H9 (cell line): ENCODE results near the gene GPR176. TPM values are rescaled to one million over a fixed set of nuclear protein-coding genes. Genes with fewer than 3 reads are reported as not detected.

ENCODE experiments used
- DNase-seq: peaks from one replicate; pipeline ENCODE4 v3.0.0-alpha.2; 2017
- H2AFZ ChIP-seq: one replicate; pipeline ENCODE4 v1.6.1; 2013; ENCODE audit warnings: mild to moderate bottlenecking, low read length, control low read depth, moderate library complexity
- H2AK5ac ChIP-seq: 2 replicates; pipeline ENCODE4 v1.6.1; 2013; ENCODE audit warnings: low read length, control low read depth, mixed read lengths; ENCODE audit not compliant: insufficient read length
- H2BK120ac ChIP-seq: one replicate; pipeline ENCODE4 v1.6.1; 2013; ENCODE audit warnings: low read depth, mild to moderate bottlenecking, low read length, control low read depth, inconsistent platforms; ENCODE audit not compliant: poor library complexity, severe bottlenecking
- H2BK12ac ChIP-seq: 2 replicates; pipeline ENCODE4 v1.6.1; 2013; ENCODE audit warnings: low read length, control low read depth, mixed read lengths, low read depth; ENCODE audit not compliant: insufficient read length
- H2BK15ac ChIP-seq: 2 replicates; pipeline ENCODE4 v1.6.1; 2013; ENCODE audit warnings: low read depth, low read length, control low read depth
- H2BK20ac ChIP-seq: one replicate; pipeline ENCODE4 v1.6.1; 2013; ENCODE audit warnings: low read depth, mild to moderate bottlenecking, low read length, control low read depth, inconsistent platforms; ENCODE audit not compliant: poor library complexity, severe bottlenecking
- H2BK5ac ChIP-seq: 2 replicates; pipeline ENCODE4 v1.6.1; 2013; ENCODE audit warnings: low read length, control low read depth, mixed read lengths; ENCODE audit not compliant: insufficient read length
- H3K14ac ChIP-seq: 2 replicates; pipeline ENCODE4 v1.6.1; 2013; ENCODE audit warnings: low read length, control low read depth; ENCODE audit not compliant: insufficient read depth
- H3K18ac ChIP-seq: 2 replicates; pipeline ENCODE4 v1.6.1; 2013; ENCODE audit warnings: low read depth, mild to moderate bottlenecking, mixed read lengths, low read length, control low read depth; ENCODE audit not compliant: insufficient read length
- H3K23ac ChIP-seq: 2 replicates; pipeline ENCODE4 v1.6.1; 2013; ENCODE audit warnings: low read length, control low read depth, mixed read lengths, low read depth; ENCODE audit not compliant: insufficient read length
- H3K23me2 ChIP-seq: 2 replicates; pipeline ENCODE4 v1.6.1; 2013; ENCODE audit warnings: low read depth, mild to moderate bottlenecking, mixed read lengths, low read length, control low read depth; ENCODE audit not compliant: insufficient read length, poor library complexity, severe bottlenecking
- H3K27ac ChIP-seq: 2 replicates; pipeline ENCODE4 v1.5.1; 2013; ENCODE audit warnings: low read length, control low read depth, mixed read lengths, low read depth; ENCODE audit not compliant: insufficient read length
- H3K27me3 ChIP-seq: 2 replicates; pipeline ENCODE4 v1.6.1; 2013; ENCODE audit warnings: low read length, control low read depth, inconsistent platforms; ENCODE audit not compliant: insufficient read depth
- H3K4ac ChIP-seq: 2 replicates; pipeline ENCODE4 v1.6.1; 2013; ENCODE audit warnings: low read depth, mild to moderate bottlenecking, control low read depth, inconsistent platforms, low read length, moderate library complexity
- H3K4me1 ChIP-seq: 2 replicates; pipeline ENCODE4 v1.6.1; 2013; ENCODE audit warnings: low read length, control low read depth, inconsistent platforms; ENCODE audit not compliant: insufficient read depth
- H3K4me2 ChIP-seq: 2 replicates; pipeline ENCODE4 v1.6.1; 2013; ENCODE audit warnings: low read length, control low read depth, mixed read lengths; ENCODE audit not compliant: insufficient read length, insufficient read depth
- H3K56ac ChIP-seq: 2 replicates; pipeline ENCODE4 v1.6.1; 2013; ENCODE audit warnings: low read depth, mild to moderate bottlenecking, mixed read lengths, low read length, control low read depth; ENCODE audit not compliant: insufficient read length
- H3K79me1 ChIP-seq: 2 replicates; pipeline ENCODE4 v1.6.1; 2013; ENCODE audit warnings: low read depth, mild to moderate bottlenecking, moderate library complexity, low read length, control low read depth, inconsistent platforms; ENCODE audit not compliant: insufficient read depth, poor library complexity, severe bottlenecking
- H3K79me2 ChIP-seq: 2 replicates; pipeline ENCODE4 v1.6.1; 2013; ENCODE audit warnings: low read length, control low read depth, inconsistent platforms; ENCODE audit not compliant: insufficient read depth
- H3K9ac ChIP-seq: 2 replicates; pipeline ENCODE4 v1.6.1; 2013; ENCODE audit warnings: low read length, control low read depth, mixed read lengths; ENCODE audit not compliant: insufficient read length; ENCODE audit errors: extremely low read depth
- H3K9me3 ChIP-seq: one replicate; pipeline ENCODE4 v1.6.1; 2013; ENCODE audit warnings: low read depth, low read length, inconsistent platforms; ENCODE audit not compliant: control insufficient read depth
- H3T11ph ChIP-seq: one replicate; pipeline ENCODE4 v1.6.1; 2013; ENCODE audit warnings: mild to moderate bottlenecking, low read length, control low read depth, inconsistent platforms
- H4K20me1 ChIP-seq: one replicate; pipeline ENCODE4 v1.6.1; 2013; ENCODE audit not compliant: control insufficient read depth, insufficient read length, insufficient read depth
- H4K5ac ChIP-seq: 2 replicates; pipeline ENCODE4 v1.6.1; 2013; ENCODE audit warnings: low read depth, mild to moderate bottlenecking, mixed read lengths, low read length, control low read depth; ENCODE audit not compliant: insufficient read length
- H4K8ac ChIP-seq: replicated peaks from 2 replicates; pipeline ENCODE4 v1.6.1; 2013; ENCODE audit warnings: low read length, control low read depth, mixed read lengths, low read depth; ENCODE audit not compliant: insufficient read length
- H4K91ac ChIP-seq: 2 replicates; pipeline ENCODE4 v1.6.1; 2013; ENCODE audit warnings: low read depth, mild to moderate bottlenecking, moderate library complexity, mixed read lengths, low read length, control low read depth; ENCODE audit not compliant: insufficient read length
- H3K27ac Mint-ChIP-seq, 3 experiments: 2 replicates in 2 of 3; 3 replicates in 1 of 3; pipeline ENCODE4 v1.8.0; 2020 to 2021; ENCODE audit warnings: mixed read lengths in 3 of 3, mild to moderate bottlenecking in 1 of 3, moderate library complexity in 1 of 3
- H3K27me3 Mint-ChIP-seq: 2 replicates; pipeline ENCODE4 v1.8.0; 2021; ENCODE audit warnings: low read depth, mild to moderate bottlenecking, moderate library complexity, mixed read lengths
- H3K36me3 Mint-ChIP-seq, 3 experiments: 2 replicates in 2 of 3; 3 replicates in 1 of 3; pipeline ENCODE4 v1.8.0; 2020 to 2021; ENCODE audit warnings: low read depth in 3 of 3, mixed read lengths in 3 of 3; ENCODE audit not compliant: insufficient read depth in 1 of 3
- H3K4me1 Mint-ChIP-seq, 2 experiments: 2 replicates each; pipeline ENCODE4 v1.8.0; 2020; ENCODE audit warnings: mixed read lengths in 2 of 2
- H3K4me3 Mint-ChIP-seq, 2 experiments: 2 replicates in 1 of 2; 3 replicates in 1 of 2; pipeline ENCODE4 v1.8.0; 2020 to 2021; ENCODE audit warnings: mild to moderate bottlenecking in 2 of 2, mixed read lengths in 2 of 2, moderate library complexity in 1 of 2
- H3K9me3 Mint-ChIP-seq, 2 experiments: 2 replicates in 1 of 2; 3 replicates in 1 of 2; pipeline ENCODE4 v1.8.0; 2020; ENCODE audit warnings: mild to moderate bottlenecking in 2 of 2, mixed read lengths in 2 of 2, moderate library complexity in 1 of 2
- WGBS: extraction: QIAGEN DNeasy Blood & Tissue Kit; methylation state at CpG from one replicate; pipeline ENCODE4 v1.1.7; 2013; ENCODE audit warnings: missing lambda C conversion rate, low lambda C conversion rate, mixed read lengths; ENCODE audit not compliant: insufficient read length; ENCODE audit errors: extremely low coverage; 5-methylcytosine and 5-hydroxymethylcytosine counted together
- total RNA-seq: library from RNA; stranded (reverse); gene quantifications from 2 replicates; pipeline ENCODE4 v1.2.1, GENCODE V29; 2021
- TF ChIP-seq, protein P1 (sequence below): fragments of 200-600 bp; sonication (generic); conservative IDR thresholded peaks from 3 replicates; pipeline ENCODE4 v1.8.0; 2021; ENCODE audit warnings: antibody characterized with exemption, mild to moderate bottlenecking

The GPR176 gene
- total RNA-seq, 1 experiment from 2014 or later = 132 TPM

DNA sequence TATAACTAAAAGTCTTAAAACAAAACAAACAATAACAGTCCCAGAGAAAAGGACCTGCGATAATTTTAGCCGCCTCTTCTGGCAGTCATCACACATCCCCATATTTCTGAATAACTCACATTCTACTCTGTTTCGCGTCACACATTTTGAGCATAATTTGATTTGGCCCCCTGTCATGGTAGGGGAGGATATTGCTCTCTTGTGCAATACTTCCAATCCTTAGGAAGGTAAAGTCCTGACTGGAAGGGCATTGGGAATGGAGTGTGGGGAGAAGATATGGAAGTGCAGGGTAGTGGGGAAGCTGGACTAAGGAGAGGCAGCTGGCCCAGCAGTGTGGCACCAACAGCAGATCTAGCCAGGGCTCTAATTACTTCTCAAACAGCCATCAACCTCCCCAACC lies 126.1 kb downstream of the GPR176 start:
- Histone ChIP-seq H3K4me2 (no peak overlapping the region), H3K23ac (no peak overlapping the region), H2AK5ac (no peak overlapping the region), H2BK12ac (no peak overlapping the region), H4K20me1 (no peaks in the 10 kb centered on the region), H3K14ac (no peak overlapping the region), H3K9me3 (no peaks in the 10 kb centered on the region), H4K91ac (no peak overlapping the region), H3K79me1 (no peaks in the 10 kb centered on the region), H3K27me3 (no peaks in the 10 kb centered on the region), H3K23me2 (no peaks in the 10 kb centered on the region), H3K18ac (no peak overlapping the region), H3K9ac (no peak overlapping the region), H3K56ac (no peak overlapping the region), H2BK15ac (no peak overlapping the region), H3T11ph (no peak overlapping the region), H3K27ac (no peak overlapping the region), H3K4me1 (peaks cover 2% of the 10 kb centered on the region; the same call in 1 of the 2 replicates), H2AFZ (no peak overlapping the region), H3K79me2 (no peaks in the 10 kb centered on the region), H2BK120ac (no peak overlapping the region), H4K8ac (no peak overlapping the region), H2BK20ac (no peak overlapping the region), H2BK5ac (no peak overlapping the region), H3K4ac (no peak overlapping the region), H4K5ac (no peak overlapping the region)
- no CpG with 5 or more reads among the region's 4 CpGs for WGBS
- H3K27ac Mint-ChIP-seq = peak overlapping the region in 1 of 3 experiments; percentile 16; a peak in 2 of 7 replicates
- no peak for DNase-seq
- peaks cover 47 to 48% of the 10 kb centered on the region in 2 experiments for H3K4me1 Mint-ChIP-seq
- TF ChIP-seq, protein P1, sequence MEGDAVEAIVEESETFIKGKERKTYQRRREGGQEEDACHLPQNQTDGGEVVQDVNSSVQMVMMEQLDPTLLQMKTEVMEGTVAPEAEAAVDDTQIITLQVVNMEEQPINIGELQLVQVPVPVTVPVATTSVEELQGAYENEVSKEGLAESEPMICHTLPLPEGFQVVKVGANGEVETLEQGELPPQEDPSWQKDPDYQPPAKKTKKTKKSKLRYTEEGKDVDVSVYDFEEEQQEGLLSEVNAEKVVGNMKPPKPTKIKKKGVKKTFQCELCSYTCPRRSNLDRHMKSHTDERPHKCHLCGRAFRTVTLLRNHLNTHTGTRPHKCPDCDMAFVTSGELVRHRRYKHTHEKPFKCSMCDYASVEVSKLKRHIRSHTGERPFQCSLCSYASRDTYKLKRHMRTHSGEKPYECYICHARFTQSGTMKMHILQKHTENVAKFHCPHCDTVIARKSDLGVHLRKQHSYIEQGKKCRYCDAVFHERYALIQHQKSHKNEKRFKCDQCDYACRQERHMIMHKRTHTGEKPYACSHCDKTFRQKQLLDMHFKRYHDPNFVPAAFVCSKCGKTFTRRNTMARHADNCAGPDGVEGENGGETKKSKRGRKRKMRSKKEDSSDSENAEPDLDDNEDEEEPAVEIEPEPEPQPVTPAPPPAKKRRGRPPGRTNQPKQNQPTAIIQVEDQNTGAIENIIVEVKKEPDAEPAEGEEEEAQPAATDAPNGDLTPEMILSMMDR = no peak
- no peak overlapping the region for H3K4me3 Mint-ChIP-seq
- peaks cover 0 to 9% (median 8%) of the 10 kb centered on the region in 3 experiments; a peak in 4 of 7 replicates for H3K36me3 Mint-ChIP-seq
- no peaks in the 10 kb centered on the region for H3K9me3 Mint-ChIP-seq
- no peaks in the 10 kb centered on the region for H3K27me3 Mint-ChIP-seq
